Ovary (tissue), 3 donors: ENCODE results near the gene PRR35.

Experiments used
- CTCF ChIP-seq, 3 donors: fragments of 450-650 bp in 2 of 3; fragments of 200-600 bp in 1 of 3; IDR thresholded peaks; one replicate each; pipeline versions ENCODE4 v1.5.1 to v1.8.0; 2016 to 2022; ENCODE audit warnings: antibody characterized with exemption in 3 of 3, mild to moderate bottlenecking in 1 of 3
- EP300 ChIP-seq: sonication (generic); formaldehyde crosslinking; IDR thresholded peaks from one replicate; pipeline ENCODE4 v1.6.1; 2017; ENCODE audit warnings: antibody characterized with exemption
- POLR2A ChIP-seq: fragments of 450-650 bp; IDR thresholded peaks from one replicate; pipeline ENCODE4 v1.6.1; 2017; ENCODE audit warnings: antibody characterized with exemption, mild to moderate bottlenecking, moderate library complexity
- donor health status: DM: no; HTN: no; CAD: no.

- TF ChIP-seq CTCF (IDR thresholded peaks at IDR 0.05) (no peak), POLR2A (no peak), EP300 (no peak)
These were observed 40.1 kb upstream of the PRR35 start for GRCh38 chr16:519841-520687.
